Measurements from ENCODE around the gene RNASEL. TPM values are rescaled to one million over a fixed set of nuclear protein-coding genes. Genes with fewer than 3 reads are reported as not detected.

RNASEL gene
- total and polyA plus RNA-seq, 2 of the 4 experiments (the other 2 are of a cell fraction): 2.5 to 6.5 TPM

- ChIA-PET CTCF (interaction anchor here (1.5 to 9.2 kb wide), 2 partner anchors 185 to 190 kb away, joined by 4 to 129 read pairs; no protein-coding TSS in a partner anchor), POLR2A (ENCODE audit: unreplicated experiment) (no interaction called here)
Measured at GRCh38 chr1:182598296-182598695, 9.2 kb upstream of the RNASEL start.

More at GRCh38 chr1:182598296-182598695, 9.2 kb upstream of the RNASEL start:
- Histone ChIP-seq H3K9me1 (ENCODE audit: insufficient read depth, low read length) (no peaks in the 10 kb centered on the region), H3K4me2 (ENCODE audit: low read depth, low read length) (no peak overlapping the region), H3K27me3 (ENCODE audit: control insufficient read depth, insufficient read depth, low read length) (peaks cover 15% of the 10 kb centered on the region), H4K8ac (ENCODE audit: low read depth in 2 of 2, low read length in 2 of 2) (no peak overlapping the region), H4K91ac (ENCODE audit: insufficient read depth, low read depth, low read length) (no peak overlapping the region), H3K4me1 (ENCODE audit: control insufficient read depth, insufficient read depth, low read length) (no peaks in the 10 kb centered on the region; the same call in 1 of the 2 replicates), H2AK9ac (replicated peaks; ENCODE audit: low read depth, low read length, poor library complexity) (no peak overlapping the region), H3K79me1 (ENCODE audit: low read depth in 1 of 2, low read length in 2 of 2) (no peaks in the 10 kb centered on the region), H3K9ac (ENCODE audit: low read depth, low read length) (no peak overlapping the region), H2AK5ac (ENCODE audit: low read depth, low read length) (no peak overlapping the region), H3K18ac (ENCODE audit: low read depth, low read length) (no peak overlapping the region), H2BK20ac (ENCODE audit: low read depth, low read length) (no peak overlapping the region), H2BK15ac (ENCODE audit: low read depth, low read length) (no peak overlapping the region), H3K56ac (ENCODE audit: extremely low read depth, insufficient read depth, low read length) (no peak overlapping the region), H3K14ac (replicated peaks; ENCODE audit: low read depth, low read length) (no peak overlapping the region), H3K4me3 (ENCODE audit: insufficient read depth, low read depth, low read length) (no peak overlapping the region), H3K27ac (ENCODE audit: insufficient read depth, low read length) (no peak overlapping the region), H3K4ac (ENCODE audit: low read depth, low read length) (no peak overlapping the region), H3K9me3 (ENCODE audit: control insufficient read depth, insufficient read depth, low read length) (no peaks in the 10 kb centered on the region), H3K36me3 (ENCODE audit: control insufficient read depth, insufficient read depth, low read length) (no peaks in the 10 kb centered on the region), H3K23ac (ENCODE audit: low read depth, low read length) (no peak overlapping the region), H4K5ac (ENCODE audit: low read depth, low read length) (no peak overlapping the region), H2AFZ (replicated peaks; ENCODE audit: low read length, poor library complexity) (no peak overlapping the region), H4K20me1 (ENCODE audit: insufficient read depth, low read length) (no peaks in the 10 kb centered on the region), H2BK120ac (ENCODE audit: low read depth, low read length) (no peak overlapping the region), H2BK5ac (ENCODE audit: low read depth, low read length, poor library complexity, severe bottlenecking) (no peak overlapping the region)
- dilution Hi-C loops (cut with HindIII; ENCODE audit: low sequenced_read_pairs, unreplicated experiment): no loop called here
- ATAC-seq (ENCODE audit: low read depth) (no peak), DNase-seq (no peak)
- intact Hi-C loops (cut with micrococcal nuclease): loop anchor here (10.0 kb wide), 1 partner anchor 513 kb away; no protein-coding TSS in a partner anchor
- no TSS peak for BruUV-seq (replicated peaks)
- WGBS, 2 experiments (ENCODE audit: extremely low coverage in 2 of 2, insufficient read length in 1 of 2): 60% methylated on average over 1 of the region's 5 CpGs; no CpG with 5 or more reads in 1 of the 2 experiments
- no peak for TF ChIP-seq ELK1 (IDR thresholded peaks at IDR 0.05; ENCODE audit: borderline replicate concordance, low read depth, low read length)
- TF ChIP-seq MAFK (IDR thresholded peaks at IDR 0.05; ENCODE audit: low read depth, low read length): no peak
- TF ChIP-seq, protein P1, sequence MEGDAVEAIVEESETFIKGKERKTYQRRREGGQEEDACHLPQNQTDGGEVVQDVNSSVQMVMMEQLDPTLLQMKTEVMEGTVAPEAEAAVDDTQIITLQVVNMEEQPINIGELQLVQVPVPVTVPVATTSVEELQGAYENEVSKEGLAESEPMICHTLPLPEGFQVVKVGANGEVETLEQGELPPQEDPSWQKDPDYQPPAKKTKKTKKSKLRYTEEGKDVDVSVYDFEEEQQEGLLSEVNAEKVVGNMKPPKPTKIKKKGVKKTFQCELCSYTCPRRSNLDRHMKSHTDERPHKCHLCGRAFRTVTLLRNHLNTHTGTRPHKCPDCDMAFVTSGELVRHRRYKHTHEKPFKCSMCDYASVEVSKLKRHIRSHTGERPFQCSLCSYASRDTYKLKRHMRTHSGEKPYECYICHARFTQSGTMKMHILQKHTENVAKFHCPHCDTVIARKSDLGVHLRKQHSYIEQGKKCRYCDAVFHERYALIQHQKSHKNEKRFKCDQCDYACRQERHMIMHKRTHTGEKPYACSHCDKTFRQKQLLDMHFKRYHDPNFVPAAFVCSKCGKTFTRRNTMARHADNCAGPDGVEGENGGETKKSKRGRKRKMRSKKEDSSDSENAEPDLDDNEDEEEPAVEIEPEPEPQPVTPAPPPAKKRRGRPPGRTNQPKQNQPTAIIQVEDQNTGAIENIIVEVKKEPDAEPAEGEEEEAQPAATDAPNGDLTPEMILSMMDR (conservative IDR thresholded peaks at IDR 0.05; ENCODE audit: low read depth, low read length): no peak
- no peak for TF ChIP-seq FOS (IDR thresholded peaks at IDR 0.05; ENCODE audit: low read depth, low read length)
- no peak for TF ChIP-seq MAZ (IDR thresholded peaks at IDR 0.05; ENCODE audit: borderline replicate concordance, low read depth, low read length)
- no peak for TF ChIP-seq CHD1 (IDR thresholded peaks at IDR 0.05; ENCODE audit: low read depth, low read length)
- TF ChIP-seq RAD21 (IDR thresholded peaks at IDR 0.05; ENCODE audit: low read length): no peak
- no peak for TF ChIP-seq POLR2A (IDR thresholded peaks at IDR 0.05; ENCODE audit: low read depth, low read length)
- in situ Hi-C loops (cut with MboI; ENCODE audit: low sequenced_read_pairs): loop anchor here (5.0 kb wide), 1 partner anchor 184 kb away; no protein-coding TSS in a partner anchor
